ENCODE data around the gene KLRG1.

DNA sequence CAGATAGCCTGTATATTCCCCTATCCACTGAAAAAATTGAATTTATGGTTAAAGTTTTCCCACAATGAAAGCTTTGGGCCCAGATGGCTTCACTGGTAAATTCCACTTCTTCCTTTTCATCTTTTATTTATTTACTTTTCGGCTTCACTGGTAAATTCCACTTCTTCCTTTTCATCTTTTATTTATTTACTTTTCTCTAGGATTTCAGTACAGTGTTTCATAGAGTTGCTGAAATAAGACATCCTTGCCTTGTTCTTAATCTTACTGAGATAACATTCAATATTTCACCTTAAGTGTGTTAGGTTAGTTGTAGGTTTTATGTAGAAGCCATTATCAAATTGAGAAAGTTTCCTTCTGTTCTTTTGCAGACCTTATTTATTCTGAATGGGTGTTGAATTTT lies 18.9 kb upstream of the KLRG1 start:
- TF ChIP-seq POLR2A (IDR thresholded peaks at IDR 0.05; ENCODE audit: low read length) (no peak), GATA1 (IDR thresholded peaks at IDR 0.05; ENCODE audit: low read depth, low read length) (no peak)

Measured in erythroblast (primary cell).